Astrocyte (in vitro differentiated cells and primary cell): ENCODE data around the gene CFAP99. TPM values are rescaled to one million over a fixed set of nuclear protein-coding genes. Genes with fewer than 3 reads are reported as not detected.

ENCODE experiments used
- DNase-seq: peaks from one replicate; pipeline ENCODE4 v3.0.0-alpha.2; 2010; ENCODE audit warnings: low read depth
- FAIRE-seq: peaks from 2 replicates; lab custom pipeline; 2011; peaks lifted over from hg19 to GRCh38; lab: Jason Lieb, UNC
- H2AFZ ChIP-seq: 2 replicates; pipeline ENCODE4 v1.6.0; 2012; ENCODE audit warnings: low read depth, low read length, inconsistent platforms
- H3K27ac ChIP-seq: 2 replicates; pipeline ENCODE4 v1.5.1; 2011; ENCODE audit warnings: low read depth, low read length, inconsistent platforms
- H3K27me3 ChIP-seq: 2 replicates; pipeline ENCODE4 v1.6.0; 2011; ENCODE audit warnings: low read length, inconsistent platforms; ENCODE audit not compliant: insufficient read depth
- H3K36me3 ChIP-seq: 2 replicates; pipeline ENCODE4 v1.5.1; 2011; ENCODE audit warnings: low read length, inconsistent platforms; ENCODE audit not compliant: insufficient read depth
- H3K4me1 ChIP-seq: 2 replicates; pipeline ENCODE4 v1.5.1; 2011; ENCODE audit warnings: low read length, inconsistent platforms; ENCODE audit not compliant: insufficient read depth
- H3K4me2 ChIP-seq: 2 replicates; pipeline ENCODE4 v1.6.0; 2012; ENCODE audit warnings: low read length, inconsistent platforms
- H3K4me3 ChIP-seq: 2 replicates; pipeline ENCODE4 v1.5.1; 2011; ENCODE audit warnings: low read depth, mild to moderate bottlenecking, low read length, inconsistent platforms; ENCODE audit not compliant: insufficient read depth
- H3K79me2 ChIP-seq: 2 replicates; pipeline ENCODE4 v1.6.0; 2012; ENCODE audit warnings: mild to moderate bottlenecking, low read length, inconsistent platforms; ENCODE audit not compliant: insufficient read depth
- H3K9ac ChIP-seq: 2 replicates; pipeline ENCODE4 v1.6.0; 2012; ENCODE audit warnings: mild to moderate bottlenecking, low read length, inconsistent platforms
- H3K9me3 ChIP-seq: 2 replicates; pipeline ENCODE4 v1.5.1; 2012; ENCODE audit warnings: low read depth, mild to moderate bottlenecking, low read length, inconsistent platforms; ENCODE audit not compliant: insufficient read depth
- H4K20me1 ChIP-seq: 2 replicates; pipeline ENCODE4 v1.6.0; 2012; ENCODE audit warnings: low read length, inconsistent platforms; ENCODE audit not compliant: insufficient read depth
- H3K27ac Mint-ChIP-seq: one replicate; pipeline ENCODE4 v1.8.0; 2021; ENCODE audit warnings: mild to moderate bottlenecking, mixed read lengths; ENCODE audit not compliant: unreplicated experiment
- H3K27me3 Mint-ChIP-seq: one replicate; pipeline ENCODE4 v1.8.0; 2021; ENCODE audit warnings: low read depth, mixed read lengths; ENCODE audit not compliant: unreplicated experiment
- H3K36me3 Mint-ChIP-seq: one replicate; pipeline ENCODE4 v1.8.0; 2021; ENCODE audit warnings: low read depth, mixed read lengths; ENCODE audit not compliant: unreplicated experiment
- H3K4me1 Mint-ChIP-seq: one replicate; pipeline ENCODE4 v1.8.0; 2021; ENCODE audit warnings: low read depth, mixed read lengths; ENCODE audit not compliant: unreplicated experiment
- H3K4me3 Mint-ChIP-seq: one replicate; pipeline ENCODE4 v1.8.0; 2021; ENCODE audit warnings: mild to moderate bottlenecking, moderate library complexity, mixed read lengths; ENCODE audit not compliant: unreplicated experiment
- H3K9me3 Mint-ChIP-seq: one replicate; pipeline ENCODE4 v1.8.0; 2021; ENCODE audit warnings: mild to moderate bottlenecking, mixed read lengths; ENCODE audit not compliant: unreplicated experiment
- CTCF ChIP-seq: IDR thresholded peaks from 2 replicates; pipeline ENCODE4 v1.5.1; 2011; ENCODE audit warnings: low read depth, mild to moderate bottlenecking, inconsistent platforms, low read length, moderate library complexity; ENCODE audit not compliant: insufficient read depth
- EZH2 ChIP-seq: IDR thresholded peaks from 2 replicates; pipeline ENCODE4 v1.6.1; 2012; ENCODE audit warnings: mild to moderate bottlenecking, low read length, inconsistent platforms; ENCODE audit not compliant: insufficient read depth
- total RNA-seq: library from RNA; stranded (reverse); gene quantifications from 2 replicates; pipeline ENCODE4 v1.2.1, GENCODE V29; 2021

The CFAP99 gene
- total RNA-seq, 1 donor from 2014 or later = not detected

DNA sequence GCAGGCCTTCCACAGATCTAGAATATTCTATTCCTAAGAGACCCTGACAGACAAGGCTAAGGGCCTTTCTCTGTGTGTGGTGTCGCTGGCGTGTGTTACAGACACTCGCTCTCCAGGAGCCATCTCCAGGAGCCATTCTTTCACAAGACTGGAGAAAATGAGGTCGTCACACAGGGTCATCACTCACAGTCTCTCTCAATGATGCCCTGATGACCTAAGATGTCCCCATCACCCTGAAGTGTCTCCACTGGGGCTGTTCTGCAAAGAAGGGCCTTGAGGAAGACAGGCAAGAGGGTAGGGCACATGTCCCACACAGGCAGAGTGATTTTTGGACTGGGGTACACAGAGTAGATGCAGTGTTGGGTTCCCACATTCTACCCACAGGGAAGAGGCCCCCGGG lies 35.0 kb upstream of the CFAP99 start:
- Mint-ChIP-seq H3K27me3 (peaks cover 74% of the 10 kb centered on the region), H3K4me1 (no peaks in the 10 kb centered on the region), H3K27ac (no peak overlapping the region), H3K36me3 (peaks cover 5% of the 10 kb centered on the region), H3K4me3 (no peak overlapping the region), H3K9me3 (peaks cover 13% of the 10 kb centered on the region)
- Histone ChIP-seq H3K79me2 (no peaks in the 10 kb centered on the region), H3K9me3 (no peaks in the 10 kb centered on the region), H4K20me1 (no peaks in the 10 kb centered on the region), H3K4me3 (no peak overlapping the region), H3K4me1 (peaks cover 3% of the 10 kb centered on the region), H3K36me3 (no peaks in the 10 kb centered on the region), H3K4me2 (no peak overlapping the region), H3K9ac (no peak overlapping the region), H2AFZ (no peak overlapping the region), H3K27me3 (peaks cover 26% of the 10 kb centered on the region), H3K27ac (no peak overlapping the region)
- TF ChIP-seq CTCF = no peak
- no peak for TF ChIP-seq EZH2
- DNase-seq = no peak
- no peak for FAIRE-seq

GRCh38 chr4:2384245-2384644 lies 34.5 kb upstream of the CFAP99 start:
- Histone ChIP-seq H3K9me3 (no peaks in the 10 kb centered on the region), H4K20me1 (no peaks in the 10 kb centered on the region), H3K27ac (no peak overlapping the region), H3K79me2 (no peaks in the 10 kb centered on the region), H3K36me3 (no peaks in the 10 kb centered on the region), H3K4me2 (no peak overlapping the region), H3K9ac (no peak overlapping the region), H3K4me3 (no peak overlapping the region), H2AFZ (no peak overlapping the region), H3K4me1 (no peaks in the 10 kb centered on the region), H3K27me3 (peaks cover 29% of the 10 kb centered on the region)
- TF ChIP-seq CTCF (no peak), EZH2 (no peak)
- H3K27me3 Mint-ChIP-seq = peaks cover 75% of the 10 kb centered on the region
- DNase-seq (no peak), FAIRE-seq (no peak)
- H3K4me3 Mint-ChIP-seq = no peak overlapping the region
- H3K27ac Mint-ChIP-seq = no peak overlapping the region
- peaks cover 5% of the 10 kb centered on the region for H3K36me3 Mint-ChIP-seq
- H3K9me3 Mint-ChIP-seq = peaks cover 13% of the 10 kb centered on the region
- no peaks in the 10 kb centered on the region for H3K4me1 Mint-ChIP-seq

GRCh38 chr4:2385516-2385915 lies 33.2 kb upstream of the CFAP99 start:
- no peaks in the 10 kb centered on the region for H3K36me3 ChIP-seq
- no peak overlapping the region for H3K9ac ChIP-seq
- H3K4me1 Mint-ChIP-seq = no peaks in the 10 kb centered on the region
- H3K9me3 ChIP-seq = no peaks in the 10 kb centered on the region
- no peaks in the 10 kb centered on the region for H3K79me2 ChIP-seq
- H3K27me3 Mint-ChIP-seq = peaks cover 75% of the 10 kb centered on the region
- DNase-seq (no peak), FAIRE-seq (no peak)
- H3K27ac ChIP-seq = no peak overlapping the region
- H3K27me3 ChIP-seq = peaks cover 36% of the 10 kb centered on the region
- H3K4me1 ChIP-seq = peaks cover 10% of the 10 kb centered on the region
- H3K36me3 Mint-ChIP-seq = peaks cover 7% of the 10 kb centered on the region
- H3K27ac Mint-ChIP-seq = no peak overlapping the region
- no peak overlapping the region for H2AFZ ChIP-seq
- TF ChIP-seq EZH2 (no peak), CTCF (no peak)
- H3K4me3 ChIP-seq = no peak overlapping the region
- H3K4me2 ChIP-seq = no peak overlapping the region
- H3K9me3 Mint-ChIP-seq = peaks cover 11% of the 10 kb centered on the region
- no peak overlapping the region for H3K4me3 Mint-ChIP-seq
- H4K20me1 ChIP-seq = no peaks in the 10 kb centered on the region
